ENCODE measurements around the gene IGF1R.

The IGF1R gene

DNA sequence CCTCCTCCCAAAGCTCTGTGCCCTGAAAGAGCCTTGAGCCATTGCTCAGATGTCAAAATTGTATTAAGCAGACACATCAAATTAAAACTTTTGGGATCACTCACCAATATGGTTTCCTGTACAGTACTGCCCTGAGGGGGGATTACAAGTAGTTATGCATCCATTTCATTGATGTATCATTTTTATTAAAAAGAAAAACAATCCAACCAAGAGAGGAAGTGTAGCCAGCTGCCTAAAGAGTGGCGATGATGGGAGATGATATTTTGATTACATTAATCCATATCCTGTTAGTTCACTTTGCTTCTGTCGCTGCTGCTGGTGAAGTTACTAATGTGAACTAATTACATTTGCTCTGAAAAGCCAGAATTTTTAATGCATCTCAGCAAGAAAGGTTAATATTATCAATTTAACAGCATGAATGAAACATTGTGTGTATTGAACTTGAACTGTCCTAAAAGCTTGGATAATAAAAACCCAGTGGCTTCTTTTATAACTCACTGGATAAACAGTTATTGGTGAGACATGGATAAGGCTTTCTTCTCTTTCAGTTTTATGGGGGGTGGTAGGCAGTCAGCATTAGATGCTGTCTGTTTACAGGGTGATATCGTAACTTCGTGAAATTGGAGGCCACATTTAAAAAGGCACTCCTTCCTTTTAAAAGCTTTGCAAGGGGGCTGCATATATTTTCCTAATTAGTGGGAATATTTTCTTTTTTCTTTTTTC lies 87.7 kb downstream of the IGF1R start:
- Histone ChIP-seq H3K27ac (peak overlapping the region in 1 of 21 experiments; percentile 31), H3K4me3 (no peak overlapping the region)

DNA sequence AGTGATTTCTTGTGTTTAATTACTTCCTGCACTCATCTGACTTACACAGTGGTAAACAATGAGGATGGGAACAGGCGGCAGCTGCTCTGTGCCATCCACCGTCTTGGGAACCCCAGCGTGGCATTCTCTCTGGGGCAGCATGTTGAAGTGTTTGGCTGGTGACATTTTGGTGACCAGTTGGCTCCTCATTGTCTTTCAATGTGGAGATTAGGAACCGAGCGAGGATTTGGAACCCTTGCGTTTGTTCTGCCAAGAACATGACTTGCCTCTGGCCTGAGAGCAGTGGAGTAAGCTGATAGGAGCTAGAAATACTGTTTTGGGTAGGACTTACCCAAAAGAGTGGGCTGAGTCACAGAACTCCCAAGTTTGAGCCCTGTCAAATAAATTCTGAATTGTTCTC lies 88.8 kb downstream of the IGF1R start:
- no peak overlapping the region for H3K27ac ChIP-seq
- no peak overlapping the region for H3K4me3 ChIP-seq

DNA sequence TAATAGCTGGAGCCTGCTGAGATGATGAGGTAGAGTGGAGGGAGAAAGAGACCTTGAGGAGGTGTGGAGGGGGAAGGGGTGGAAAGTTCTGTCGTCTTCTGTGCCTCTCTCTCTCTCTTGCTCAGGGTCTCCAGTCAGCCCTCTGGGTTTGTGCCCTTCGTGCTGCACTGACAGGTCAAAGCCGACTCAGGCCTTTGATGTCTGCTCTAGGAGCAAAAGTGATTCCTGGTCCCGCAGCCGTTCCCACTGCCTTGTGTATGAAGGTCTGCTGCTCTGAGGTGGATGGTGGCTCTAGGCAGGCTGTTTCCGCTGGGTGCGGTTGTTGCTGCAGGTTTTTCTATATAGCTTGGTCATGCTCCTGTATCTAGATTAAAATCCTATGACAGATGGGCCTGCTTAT lies 89.4 kb downstream of the IGF1R start:
- Histone ChIP-seq H3K4me3 (no peak overlapping the region), H3K27ac (no peak overlapping the region)

DNA sequence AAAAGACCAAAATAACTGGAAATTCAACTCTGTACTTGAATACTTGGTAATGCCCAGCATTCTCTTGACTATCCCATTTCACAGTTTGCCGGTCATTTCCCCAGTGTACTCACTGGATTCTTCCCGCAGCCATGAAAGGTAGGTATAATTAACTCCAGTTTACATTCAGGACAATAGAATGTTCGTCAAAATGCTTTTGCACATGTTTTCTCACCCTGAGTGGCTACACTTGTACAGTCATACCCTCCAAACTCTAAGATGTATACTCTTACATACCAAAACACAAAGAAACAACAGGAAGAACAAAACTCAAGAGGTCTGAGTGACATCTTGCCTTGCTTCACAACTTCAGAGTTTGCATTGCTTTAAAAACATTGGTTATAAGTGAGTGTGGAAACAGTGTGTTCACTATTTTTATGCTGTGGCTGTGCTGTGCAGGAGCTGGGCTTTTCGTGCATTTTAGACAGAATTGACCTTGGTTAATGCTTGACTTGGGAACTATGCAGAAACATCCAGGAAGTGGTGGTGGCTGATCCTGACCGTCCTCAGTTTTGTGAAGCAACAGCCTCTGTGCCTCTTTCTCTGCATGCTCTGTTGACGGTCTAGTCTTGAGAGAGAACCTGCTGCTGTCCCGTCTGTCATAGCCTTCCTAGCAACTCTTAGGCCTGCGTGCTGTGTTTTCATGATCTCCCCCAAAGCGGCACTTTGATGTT lies 90.5 kb downstream of the IGF1R start:
- no peak overlapping the region for H3K4me3 ChIP-seq
- H3K27ac ChIP-seq: no peak overlapping the region

DNA sequence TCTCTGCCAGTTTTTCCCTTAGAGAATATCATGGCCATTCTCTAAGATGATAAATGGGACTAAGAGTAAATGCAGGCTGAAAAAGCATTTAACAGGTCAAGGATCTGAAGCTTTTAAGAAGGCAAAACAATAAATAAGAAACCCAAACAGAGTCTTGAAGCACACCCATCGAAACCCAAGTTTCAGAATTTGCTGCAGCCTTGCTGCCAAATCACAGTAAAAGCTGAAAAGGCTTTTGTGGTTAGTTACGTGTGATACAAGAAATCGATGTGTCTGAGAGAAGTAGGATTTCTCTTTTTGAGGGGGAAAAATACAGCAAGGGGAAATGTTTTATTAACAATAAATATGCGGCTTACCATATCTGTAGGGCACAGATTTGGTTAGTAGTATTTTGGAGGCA lies 92.0 kb downstream of the IGF1R start:
- H3K4me3 ChIP-seq: no peak overlapping the region
- no peak overlapping the region for H3K27ac ChIP-seq

DNA sequence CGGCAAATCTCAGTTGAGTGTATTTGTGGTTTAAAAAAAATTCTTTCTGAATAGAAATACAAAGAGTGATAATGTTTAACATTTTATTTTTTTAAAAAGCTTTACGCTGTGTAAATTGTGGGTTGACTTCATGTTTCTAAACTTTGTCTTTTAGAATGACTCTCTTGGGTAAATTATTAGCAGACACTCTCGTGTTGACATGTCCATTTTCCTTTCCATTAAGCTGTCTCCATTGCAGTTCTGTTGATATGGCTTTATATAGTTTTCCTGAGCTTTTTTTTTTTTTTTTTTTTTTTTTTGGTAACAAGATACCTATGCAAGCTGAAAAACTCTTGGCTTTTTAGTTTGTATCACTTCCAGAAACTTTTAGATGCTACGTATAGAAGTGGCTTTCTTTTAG lies 92.6 kb downstream of the IGF1R start:
- Histone ChIP-seq H3K27ac (no peak overlapping the region), H3K4me3 (no peak overlapping the region)

DNA sequence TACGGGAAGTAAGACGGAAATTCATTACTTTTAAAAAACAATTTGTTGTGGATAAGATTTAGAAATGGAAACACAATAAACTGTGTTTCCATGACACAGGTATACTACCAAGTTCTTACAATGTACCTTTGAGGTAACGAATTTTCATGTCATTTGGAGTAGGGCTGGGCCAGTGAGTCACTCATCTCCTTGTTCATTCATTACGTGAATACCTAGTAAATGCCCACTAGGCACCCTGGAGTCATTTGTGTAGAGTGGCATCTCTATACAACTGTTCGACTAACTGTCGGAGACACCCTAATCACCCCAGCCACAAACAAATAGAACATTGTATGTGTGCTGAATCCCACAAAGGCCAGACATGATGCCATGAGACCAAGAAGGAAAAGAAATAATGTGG lies 94.8 kb downstream of the IGF1R start:
- Histone ChIP-seq H3K27ac (no peak overlapping the region), H3K4me3 (no peak overlapping the region)

DNA sequence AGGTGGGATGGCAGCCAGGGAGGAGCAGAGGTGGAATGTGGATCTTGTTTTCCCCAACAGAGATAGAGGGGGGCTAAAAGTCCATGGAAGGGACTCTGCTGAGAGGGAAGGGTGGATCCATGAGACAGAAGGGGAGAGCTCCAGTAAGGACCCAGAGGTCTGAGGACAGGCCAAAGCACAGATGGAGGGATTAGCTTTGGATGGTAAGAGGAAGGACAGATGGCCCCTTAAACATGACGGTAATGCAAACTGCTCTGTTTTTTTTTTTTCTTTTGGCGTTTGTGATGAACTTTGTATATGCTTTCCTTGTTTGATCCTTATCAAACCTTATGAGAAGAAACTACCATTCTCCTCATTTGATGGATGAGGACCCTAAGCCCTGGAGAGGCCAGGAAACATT lies 96.2 kb downstream of the IGF1R start:
- H3K27ac ChIP-seq: peak overlapping the region in 1 of 21 experiments; percentile 22
- H3K4me3 ChIP-seq: no peak overlapping the region

DNA sequence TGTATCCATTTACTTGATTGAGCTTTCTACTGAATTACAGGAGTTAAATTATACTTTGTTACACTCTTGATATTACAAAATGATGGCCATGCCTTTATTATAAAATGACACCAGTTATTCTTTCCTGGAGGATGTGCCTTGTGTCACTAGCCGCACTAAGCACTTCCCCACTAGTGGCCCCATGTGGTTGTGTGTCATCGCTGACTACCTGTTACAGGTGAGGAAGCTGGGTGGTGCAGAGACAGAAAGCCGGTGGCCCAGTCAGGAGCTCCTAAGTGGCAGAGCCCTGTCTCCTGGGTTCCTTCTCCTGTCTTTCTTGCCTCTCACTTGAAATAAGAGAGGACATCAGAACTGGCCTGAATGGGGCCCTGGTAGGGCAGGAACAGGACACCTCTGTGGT lies 96.8 kb downstream of the IGF1R start:
- Histone ChIP-seq H3K27ac (no peak overlapping the region), H3K4me3 (no peak overlapping the region)

DNA sequence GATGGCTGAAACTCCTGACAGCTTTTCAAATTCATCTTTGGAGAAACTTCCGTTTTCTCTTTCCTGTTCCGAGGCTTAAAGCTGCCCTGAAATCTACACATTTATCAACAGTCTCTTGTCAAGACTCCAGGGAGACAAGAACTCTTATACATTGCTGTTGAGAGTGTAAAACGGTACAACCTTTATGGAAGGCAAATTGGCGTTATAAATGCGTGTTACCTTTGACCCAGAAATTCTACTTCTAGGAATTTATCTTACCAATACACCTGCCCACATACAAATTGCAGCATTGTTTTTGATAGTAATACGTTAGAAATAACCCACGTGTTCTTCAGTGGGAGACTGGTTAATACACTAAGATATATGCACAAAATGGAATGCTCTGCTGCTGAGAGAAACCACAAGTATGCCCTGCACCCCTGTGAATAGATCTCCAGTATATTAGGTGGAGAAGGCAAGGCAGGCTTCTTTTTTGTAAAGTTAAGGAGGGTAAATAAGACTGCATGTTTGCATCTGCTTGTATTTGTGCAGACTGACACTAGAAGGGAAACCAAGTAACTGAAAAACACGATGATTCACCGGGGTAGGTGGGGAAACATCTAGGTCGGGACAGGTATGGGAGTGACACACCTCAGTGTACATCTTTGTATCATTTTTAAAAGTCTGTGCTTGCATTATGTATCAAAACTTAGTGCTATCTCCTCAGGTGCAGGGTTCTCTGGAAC lies 97.5 kb downstream of the IGF1R start:
- H3K4me3 ChIP-seq: no peak overlapping the region
- no peak overlapping the region for H3K27ac ChIP-seq

DNA sequence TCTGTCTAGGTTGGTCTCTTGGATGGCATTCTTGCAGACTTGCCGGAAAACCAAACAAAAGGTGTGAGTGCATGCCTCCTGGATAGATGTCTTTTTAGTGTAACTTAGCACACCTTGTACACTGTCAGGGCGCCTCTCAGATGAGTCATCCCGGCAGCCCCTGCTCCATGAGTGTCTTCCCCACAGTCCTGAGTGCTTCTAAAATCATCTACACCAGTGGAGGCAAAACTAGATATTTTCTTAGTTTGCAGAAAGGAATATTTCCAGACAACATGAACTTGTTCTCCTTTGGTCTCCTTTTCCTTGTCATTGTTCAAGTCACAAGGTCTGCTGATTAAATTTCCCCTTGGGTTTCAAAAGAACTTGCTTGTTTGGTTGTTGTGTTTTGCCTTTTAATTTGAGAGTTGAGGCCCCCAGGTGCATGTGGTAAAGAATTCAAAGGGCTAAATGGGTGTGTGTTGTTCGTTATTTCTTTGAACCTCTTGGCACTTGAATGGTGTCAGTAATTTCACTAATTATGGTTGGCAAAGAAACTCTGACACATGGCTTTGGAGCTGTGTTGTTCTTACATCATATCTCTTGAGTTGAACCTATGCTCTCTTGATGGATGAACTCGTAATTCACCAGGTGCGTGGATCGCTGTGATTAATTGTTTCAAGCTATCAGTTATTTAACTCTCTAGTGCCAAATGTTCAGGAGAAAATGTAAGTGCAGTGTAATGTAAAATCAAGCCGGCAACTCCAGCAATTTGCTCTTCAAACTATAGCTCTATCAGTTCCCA lies 98.2 kb downstream of the IGF1R start:
- Histone ChIP-seq H3K27ac (no peak overlapping the region), H3K4me3 (no peak overlapping the region)

DNA sequence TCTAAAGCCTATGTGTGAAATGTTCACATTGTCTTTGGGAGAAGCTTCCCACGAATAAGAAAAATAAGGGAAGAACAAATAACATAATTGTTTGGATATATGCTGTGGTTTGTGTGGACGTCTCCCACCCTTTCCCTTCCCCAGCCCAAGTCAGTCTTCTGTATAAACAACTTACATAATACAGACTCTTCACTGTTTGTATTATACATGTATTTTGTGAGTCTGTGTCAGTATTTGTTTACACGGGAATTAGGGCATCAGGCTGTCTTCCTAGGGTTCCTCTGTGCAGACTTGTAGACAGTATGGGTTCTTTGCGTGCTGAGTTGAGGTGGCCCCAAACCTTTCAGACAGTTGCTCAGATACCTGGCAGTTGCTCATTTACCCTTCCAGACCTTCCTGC lies 103.4 kb downstream of the IGF1R start:
- Histone ChIP-seq H3K27ac (no peak overlapping the region), H3K4me3 (no peak overlapping the region)

DNA sequence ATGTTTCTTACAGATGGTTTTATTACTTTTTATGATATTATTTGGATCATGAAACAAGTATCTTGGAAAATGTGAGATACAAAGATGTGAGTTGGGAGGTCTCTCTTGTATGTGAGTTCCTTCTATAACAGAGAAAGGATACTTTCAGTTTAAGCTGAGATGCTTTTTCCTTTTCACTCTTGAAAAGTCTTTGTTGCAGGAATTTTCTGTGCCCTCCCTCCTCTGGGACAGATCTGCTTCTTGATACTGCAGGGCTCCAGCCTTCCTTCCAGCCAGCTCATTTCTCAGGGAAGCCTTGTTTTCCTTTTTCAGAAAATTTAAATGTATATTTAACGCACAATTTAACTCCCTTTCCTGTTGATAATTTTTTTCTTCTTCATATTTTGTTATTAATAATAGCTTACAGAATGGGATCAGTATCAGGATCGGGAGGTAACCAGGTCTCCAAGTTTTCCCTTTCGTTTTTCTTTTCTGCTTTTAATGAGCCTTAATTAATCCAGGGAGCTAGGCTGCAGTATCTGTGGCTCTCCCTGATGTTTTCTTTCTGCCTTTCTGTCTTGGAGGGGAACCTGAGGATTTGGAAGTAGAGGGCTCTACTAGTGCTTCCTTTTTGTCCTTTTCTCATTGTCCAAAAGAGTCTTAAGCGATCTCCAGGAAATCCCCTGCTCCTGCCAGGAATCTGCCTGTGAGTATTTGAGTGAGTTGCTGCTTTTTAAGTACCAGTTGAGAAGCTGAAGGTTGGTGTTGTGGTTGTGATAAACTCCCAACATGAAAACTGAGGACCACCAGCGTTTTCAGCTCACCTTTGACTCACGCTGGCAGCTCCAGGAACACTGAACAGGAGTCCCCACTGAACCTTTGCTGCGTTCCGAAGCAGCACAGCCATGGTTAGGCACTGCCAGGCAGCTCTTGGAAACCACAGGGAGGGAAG lies 105.7 kb downstream of the IGF1R start:
- Histone ChIP-seq H3K27ac (peak overlapping the region in 19 of 21 experiments; percentile 0 to 81 (median 59)), H3K4me3 (peak overlapping the region in 6 of 7 experiments; percentile 7 to 33 (median 14))

DNA sequence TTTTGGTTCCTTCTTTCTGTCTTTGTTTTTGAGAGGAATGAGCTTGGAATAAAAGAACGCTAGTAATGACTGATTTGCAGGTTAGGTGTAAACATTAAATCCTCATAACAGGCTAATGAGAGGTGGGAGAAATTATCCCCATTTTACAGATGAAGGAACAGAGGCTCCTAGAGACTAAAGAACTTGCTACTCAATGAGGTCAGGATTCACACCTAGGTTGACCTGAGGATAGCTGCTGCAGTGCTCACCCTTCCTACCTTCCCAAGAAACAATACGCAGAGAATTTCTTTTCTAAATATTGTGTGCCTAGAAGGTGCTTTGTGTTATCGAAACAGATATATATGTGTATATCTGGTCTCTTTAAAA lies 106.3 kb downstream of the IGF1R start:
- H3K27ac ChIP-seq: peak overlapping the region in 17 of 21 experiments; percentile 0 to 81 (median 63)
- H3K4me3 ChIP-seq: peak overlapping the region in 1 of 7 experiments; percentile 8

DNA sequence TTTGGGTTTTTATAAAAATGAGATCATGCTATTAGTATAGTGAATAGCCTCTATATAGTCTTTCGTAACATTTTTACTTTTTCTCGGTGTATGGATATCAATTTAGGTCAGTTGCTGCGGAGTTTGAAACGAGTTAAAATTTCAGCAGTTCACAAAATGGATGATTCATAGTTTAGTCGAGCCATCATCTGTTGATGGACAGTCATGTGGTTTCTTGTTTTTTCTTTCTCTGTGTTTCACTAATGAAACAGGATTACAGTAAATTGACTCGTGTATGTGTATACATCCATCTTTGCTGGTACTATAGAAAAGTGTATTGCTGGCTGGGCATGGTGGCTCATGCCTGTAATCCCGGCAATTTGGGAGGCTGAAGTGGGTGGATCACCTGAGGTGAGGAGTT lies 106.8 kb downstream of the IGF1R start:
- Histone ChIP-seq H3K27ac (peak overlapping the region in 5 of 21 experiments; percentile 10 to 69 (median 46)), H3K4me3 (no peak overlapping the region)

DNA sequence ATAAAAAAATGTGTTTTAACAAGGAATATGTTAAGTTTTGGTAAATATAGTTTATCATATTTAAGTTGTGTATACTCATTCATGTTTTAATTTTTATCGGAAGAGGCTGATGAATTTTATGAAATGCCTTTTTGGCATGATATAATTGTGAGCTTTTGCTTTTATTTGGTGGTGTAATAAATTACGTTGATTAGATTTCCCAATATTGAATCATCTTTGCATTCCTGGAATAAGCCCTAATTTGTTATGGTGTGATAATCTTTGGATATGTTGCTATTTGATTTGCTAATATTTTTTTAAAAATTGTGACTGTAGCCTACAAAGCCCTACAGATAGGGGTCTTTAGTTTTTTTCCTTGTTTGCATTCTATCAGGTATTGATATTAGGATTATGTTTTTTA lies 107.4 kb downstream of the IGF1R start:
- peak overlapping the region in 1 of 21 experiments; percentile 64 for H3K27ac ChIP-seq
- no peak overlapping the region for H3K4me3 ChIP-seq

DNA sequence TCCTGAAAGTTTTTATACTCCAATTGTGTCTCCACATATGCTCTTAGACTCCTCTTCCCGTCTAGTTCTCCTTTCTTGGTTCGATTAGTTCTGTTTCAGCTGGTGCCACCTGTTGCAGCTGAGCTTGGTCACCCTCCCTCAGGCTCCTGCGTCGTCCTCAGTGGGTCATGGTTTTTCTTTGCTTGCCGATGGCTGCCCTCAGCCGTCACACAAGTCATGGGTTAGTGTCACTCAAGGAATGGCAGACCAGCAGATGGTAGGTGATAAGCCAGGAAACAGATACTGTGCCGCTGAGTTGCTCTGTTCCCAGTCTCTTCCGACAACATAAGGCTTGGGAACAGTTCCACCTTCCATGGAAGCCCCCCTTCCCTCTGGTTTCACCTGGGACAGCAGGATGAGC lies 109.9 kb downstream of the IGF1R start:
- Histone ChIP-seq H3K27ac (no peak overlapping the region), H3K4me3 (no peak overlapping the region)

DNA sequence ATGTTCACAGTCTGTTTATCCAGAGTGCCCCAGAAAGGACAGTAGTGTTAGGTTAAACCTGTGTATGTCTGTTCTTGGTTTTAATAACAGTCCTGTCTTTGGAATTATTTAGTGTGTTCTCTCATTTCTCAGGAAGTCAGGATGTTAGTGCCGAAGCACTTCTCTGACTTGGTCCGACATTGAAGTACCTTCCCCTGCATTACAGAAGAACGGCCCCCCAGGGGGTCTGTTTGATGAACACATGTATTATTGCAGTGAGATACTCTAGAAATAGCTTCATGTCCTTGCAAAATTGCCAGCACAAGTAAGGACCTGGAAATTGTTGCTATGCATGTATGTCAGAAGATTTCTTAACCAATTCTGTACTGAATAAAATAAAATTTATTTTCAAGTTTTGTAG lies 110.9 kb downstream of the IGF1R start:
- H3K27ac ChIP-seq: no peak overlapping the region

More for the DNA sequence above, 110.9 kb downstream of the IGF1R start:
- no peak overlapping the region for H3K4me3 ChIP-seq
